ENCODE data around the gene CTH. TPM values are rescaled to one million over a fixed set of nuclear protein-coding genes. Genes with fewer than 3 reads are reported as not detected.
"Not testable (repeated sequence)": the region's sequence is repeated elsewhere in the genome, so short reads cannot be mapped to it uniquely, and the experiment has no call there.

CTH gene
- total and polyA plus RNA-seq, 2 of the 13 experiments (the other 11 are each of a cell fraction or from before 2014, with no cell fraction given) = 8.7 to 19.7 TPM

- WGBS (ENCODE audit: low lambda C conversion rate) = 66% methylated on average over 3 of the region's 5 CpGs
- BruUV-seq (replicated peaks) = no TSS peak
- H2AFZ ChIP-seq (ENCODE audit: low read length) = no peak overlapping the region
- H3K9me3 ChIP-seq (ENCODE audit: low read length) = no peaks in the 10 kb centered on the region
- H3K27me3 ChIP-seq (ENCODE audit: control insufficient read depth in 1 of 2, insufficient read depth in 2 of 2, low read length in 2 of 2) = no peaks in the 10 kb centered on the region; a peak in 1 of 5 replicates
- H3K4me1 ChIP-seq (ENCODE audit: insufficient read depth, low read length) = no peaks in the 10 kb centered on the region
- H3K36me3 ChIP-seq (replicated peaks in 1 of 2; ENCODE audit: control insufficient read depth in 1 of 2, insufficient read depth in 2 of 2, low read length in 2 of 2) = no peaks in the 10 kb centered on the region
- TF ChIP-seq CBX5 (CRISPR knock-in tag; IDR thresholded peaks at IDR 0.05; ENCODE audit: borderline replicate concordance) (no peak), ZNF282 (IDR thresholded peaks at IDR 0.05; ENCODE audit: partially characterized antibody) (no peak), DNMT3B (CRISPR knock-in tag; conservative IDR thresholded peaks at IDR 0.05) (no peak), ATM (IDR thresholded peaks at IDR 0.05; ENCODE audit: borderline replicate concordance) (no peak)
- no peak overlapping the region for H3K9ac ChIP-seq (ENCODE audit: insufficient read depth, low read depth, low read length)
- ATAC-seq (no peak), FAIRE-seq (no peak), DNase-seq (ENCODE audit: low spot score) (no peak)
- intact Hi-C loops (cut with micrococcal nuclease; ENCODE audit: unreplicated experiment) (no loop called here), in situ Hi-C loops (cut with HindIII; ENCODE audit: extremely low pct_ligation_motif_present, low pct_unique_long_range_greater_than_20kb) (no loop called here)
- ChIA-PET CTCF (ENCODE audit: low intra/inter-chr PET ratio, low total read pairs) (no interaction called here), POLR2A (no interaction called here)
- no peak overlapping the region for H3K27ac ChIP-seq (ENCODE audit: extremely low read length, insufficient read depth, low read length)
- no peaks in the 10 kb centered on the region for H3K79me2 ChIP-seq (ENCODE audit: insufficient read depth, low read length)
- H3K4me3 ChIP-seq (replicated peaks in 1 of 3; ENCODE audit: insufficient read depth in 1 of 3, low read depth in 2 of 3, low read length in 3 of 3) = no peak overlapping the region
- H3K4me2 ChIP-seq (ENCODE audit: low read depth, low read length) = no peak overlapping the region
- no peaks in the 10 kb centered on the region for H4K20me1 ChIP-seq (ENCODE audit: insufficient read depth, low read length)
Observed at GRCh38 chr1:70468180-70468579, 57.1 kb downstream of the CTH start.

GRCh38 chr1:70469184-70469583, 58.1 kb downstream of the CTH start:
- H4K20me1 ChIP-seq (ENCODE audit: insufficient read depth, low read length); ATAC-seq; intact Hi-C loops (cut with micrococcal nuclease; ENCODE audit: unreplicated experiment); H3K27me3 ChIP-seq (ENCODE audit: control insufficient read depth in 1 of 2, insufficient read depth in 2 of 2, low read length in 2 of 2); DNase-seq (ENCODE audit: low spot score); BruUV-seq (replicated peaks); FAIRE-seq; H3K4me2 ChIP-seq (ENCODE audit: low read depth, low read length); CTCF ChIA-PET (ENCODE audit: low intra/inter-chr PET ratio, low total read pairs); H3K79me2 ChIP-seq (ENCODE audit: insufficient read depth, low read length); H3K4me1 ChIP-seq (ENCODE audit: insufficient read depth, low read length); POLR2A ChIA-PET; H2AFZ ChIP-seq (ENCODE audit: low read length); H3K9me3 ChIP-seq (ENCODE audit: low read length); H3K27ac ChIP-seq (ENCODE audit: extremely low read length, insufficient read depth, low read length); H3K36me3 ChIP-seq (replicated peaks in 1 of 2; ENCODE audit: control insufficient read depth in 1 of 2, insufficient read depth in 2 of 2, low read length in 2 of 2); H3K9ac ChIP-seq (ENCODE audit: insufficient read depth, low read depth, low read length); H3K4me3 ChIP-seq (replicated peaks in 1 of 3; ENCODE audit: insufficient read depth in 1 of 3, low read depth in 2 of 3, low read length in 3 of 3); in situ Hi-C loops (cut with HindIII; ENCODE audit: extremely low pct_ligation_motif_present, low pct_unique_long_range_greater_than_20kb): not testable (repeated sequence)
- WGBS (ENCODE audit: low lambda C conversion rate) = 7% methylated on average over 2 of the region's 2 CpGs

All from HepG2 (cell line).